Activated CD4-positive, alpha-beta T cell treated with anti-CD3 and anti-CD28 coated beads for 1 hour (primary cell): ENCODE results near the gene UBASH3B.

Experiments used
- DNase-seq: peaks from one replicate; pipeline ENCODE4 v3.0.0-alpha.2; 2020

The UBASH3B gene

GRCh38 chr11:122681070-122681469, 25.5 kb downstream of the UBASH3B start:
- no peak for DNase-seq

- no peak for DNase-seq
Observed at GRCh38 chr11:122681735-122682134, 26.2 kb downstream of the UBASH3B start.

GRCh38 chr11:122682464-122682863, 26.9 kb downstream of the UBASH3B start:
- DNase-seq, result no peak

- DNase-seq, result no peak
Observed at GRCh38 chr11:122685041-122685440, 29.5 kb downstream of the UBASH3B start.

GRCh38 chr11:122686111-122686510, 30.6 kb downstream of the UBASH3B start:
- no peak for DNase-seq

- no peak for DNase-seq
Observed at GRCh38 chr11:122690384-122690783, 34.9 kb downstream of the UBASH3B start.

GRCh38 chr11:122690801-122691548, 35.5 kb downstream of the UBASH3B start:
- DNase-seq, result no peak

- no peak for DNase-seq
Observed at GRCh38 chr11:122691549-122692150, 36.1 kb downstream of the UBASH3B start.

GRCh38 chr11:122692444-122692843, 36.9 kb downstream of the UBASH3B start:
- DNase-seq, result no peak

- DNase-seq, result no peak
Observed at GRCh38 chr11:122695076-122695615, 39.6 kb downstream of the UBASH3B start.

- DNase-seq, result peak; percentile 46
Observed at GRCh38 chr11:122696662-122697061, 41.1 kb downstream of the UBASH3B start.

- DNase-seq, result no peak
Observed at GRCh38 chr11:122697636-122698167, 42.2 kb downstream of the UBASH3B start.

- no peak for DNase-seq
Observed at GRCh38 chr11:122698392-122698791, 42.9 kb downstream of the UBASH3B start.

- no peak for DNase-seq
Observed at GRCh38 chr11:122700666-122701065, 45.1 kb downstream of the UBASH3B start.

GRCh38 chr11:122701143-122701542, 45.6 kb downstream of the UBASH3B start:
- DNase-seq, result no peak

GRCh38 chr11:122703541-122704272, 48.2 kb downstream of the UBASH3B start:
- no peak for DNase-seq

- DNase-seq, result no peak
Observed at GRCh38 chr11:122705396-122705795, 49.9 kb downstream of the UBASH3B start.

- no peak for DNase-seq
Observed at GRCh38 chr11:122706291-122707088, 51.0 kb downstream of the UBASH3B start.

- DNase-seq, result no peak
Observed at GRCh38 chr11:122707111-122707510, 51.6 kb downstream of the UBASH3B start.

GRCh38 chr11:122707901-122708300, 52.4 kb downstream of the UBASH3B start:
- no peak for DNase-seq

- no peak for DNase-seq
Observed at GRCh38 chr11:122709039-122709760, 53.7 kb downstream of the UBASH3B start.

GRCh38 chr11:122711362-122711761, 55.8 kb downstream of the UBASH3B start:
- no peak for DNase-seq
